ENCODE data around the gene STIM1.
"Not testable (repeated sequence)": the region's sequence is repeated elsewhere in the genome, so short reads cannot be mapped to it uniquely, and the experiment has no call there.

The STIM1 gene

GRCh38 chr11:3989276-3989920, 133.9 kb downstream of the STIM1 start:
- DNase-seq: no peak

DNA sequence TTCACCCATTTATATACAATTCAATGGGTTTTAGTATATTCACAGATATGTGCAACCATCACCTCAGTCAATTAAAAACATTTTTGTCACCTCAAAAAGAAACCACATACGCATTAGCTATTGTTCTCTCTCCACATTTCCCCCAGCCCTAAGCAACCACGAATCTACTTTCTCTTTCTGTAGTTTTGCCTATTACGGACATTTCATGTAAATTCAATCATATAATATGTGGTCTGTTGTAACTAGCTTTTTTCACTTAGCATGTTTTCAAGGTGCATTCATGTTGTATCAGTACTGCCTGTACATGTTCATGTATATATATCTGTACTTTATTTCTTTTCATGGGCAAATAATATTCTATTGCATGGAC, 134.4 kb downstream of the STIM1 start:
- peak; percentile 52 for DNase-seq

DNA sequence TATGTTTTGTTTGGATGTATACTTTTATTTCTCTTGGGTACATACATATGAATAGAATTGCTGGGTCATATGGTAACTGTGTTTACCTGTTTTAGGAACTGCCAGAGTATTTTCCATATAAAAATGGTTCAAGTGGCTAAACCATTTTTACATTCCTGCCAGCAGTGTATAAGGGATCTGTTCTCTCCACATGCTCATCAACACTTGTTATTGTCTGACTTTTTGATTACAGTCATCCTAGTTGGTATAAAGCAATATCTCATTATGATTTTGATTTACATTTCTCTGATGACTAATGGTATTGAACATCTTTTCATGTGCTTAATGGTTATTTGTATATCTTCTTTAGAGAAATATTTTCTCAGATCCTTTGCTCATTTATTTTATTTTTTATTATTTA, 134.9 kb downstream of the STIM1 start:
- no peak for DNase-seq

DNA sequence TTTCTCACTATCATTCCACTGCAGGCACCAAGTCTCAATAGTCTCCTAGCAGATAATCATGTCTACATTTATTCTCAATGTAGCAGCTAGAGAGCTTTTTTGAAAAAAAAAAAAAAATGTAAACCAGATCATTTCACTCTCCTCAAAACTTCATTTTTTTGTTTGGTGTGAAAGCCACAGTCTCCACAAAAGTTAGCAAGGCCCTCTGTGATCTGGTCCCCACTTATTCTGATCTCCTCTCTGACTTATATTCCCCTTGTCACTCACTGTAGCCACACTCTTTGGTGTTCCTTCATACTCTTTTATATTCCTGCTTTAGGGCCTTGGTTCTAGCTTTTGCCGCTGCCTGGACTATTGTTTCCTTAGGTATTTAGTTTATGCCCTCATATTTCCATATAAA, 137.5 kb downstream of the STIM1 start:
- DNase-seq: no peak

- no peak for DNase-seq
Observed at GRCh38 chr11:3994030-3994640, 138.7 kb downstream of the STIM1 start.

DNA sequence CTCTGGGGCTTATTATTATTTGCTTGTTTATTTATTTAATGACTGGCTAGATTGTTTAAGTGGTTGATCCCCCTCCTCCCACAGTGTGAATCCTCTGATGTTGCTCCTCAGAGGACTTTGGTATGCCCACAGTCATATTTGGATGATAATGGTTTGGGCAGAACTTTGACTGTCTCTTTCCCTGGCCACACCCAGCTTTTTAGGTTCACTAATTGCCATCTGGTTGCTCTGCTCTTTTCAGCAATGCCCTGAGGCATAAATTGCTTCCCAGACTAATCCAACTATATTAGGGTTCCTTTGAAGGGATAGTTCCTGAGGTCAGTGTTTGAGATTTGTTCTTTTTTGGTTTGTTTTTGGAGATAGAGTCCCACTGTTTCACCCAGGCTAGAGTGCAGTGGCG, 139.8 kb downstream of the STIM1 start:
- DNase-seq: no peak

DNA sequence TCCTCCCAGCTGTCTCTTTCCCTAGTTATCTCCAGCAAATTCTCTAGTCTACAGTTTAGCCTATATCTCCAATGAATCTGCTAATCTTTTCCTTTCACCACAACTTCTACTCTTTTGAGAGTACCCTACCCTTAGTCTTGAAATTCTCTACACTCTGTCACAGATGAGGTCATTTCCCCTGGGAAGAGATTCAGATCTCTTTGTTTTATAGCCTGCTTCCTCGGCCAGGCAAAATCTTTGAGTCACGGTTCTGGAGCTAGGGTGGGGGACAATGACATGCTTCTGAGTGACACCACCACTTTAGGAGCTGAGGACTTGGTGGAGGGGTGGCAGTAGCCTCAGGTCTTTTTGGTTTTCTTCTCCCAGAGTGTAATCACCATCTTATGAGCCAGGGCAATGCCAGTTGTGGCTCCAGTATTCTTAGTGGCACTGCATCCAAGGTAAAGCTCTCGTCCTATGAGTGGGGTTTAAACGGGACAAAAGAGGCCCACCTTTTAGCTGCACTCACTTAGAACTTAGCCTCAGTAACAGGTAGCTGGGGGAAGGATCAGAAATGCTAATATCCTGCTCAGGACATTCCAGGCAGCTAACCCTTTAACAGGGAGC, 140.6 kb downstream of the STIM1 start:
- no peak for DNase-seq

DNA sequence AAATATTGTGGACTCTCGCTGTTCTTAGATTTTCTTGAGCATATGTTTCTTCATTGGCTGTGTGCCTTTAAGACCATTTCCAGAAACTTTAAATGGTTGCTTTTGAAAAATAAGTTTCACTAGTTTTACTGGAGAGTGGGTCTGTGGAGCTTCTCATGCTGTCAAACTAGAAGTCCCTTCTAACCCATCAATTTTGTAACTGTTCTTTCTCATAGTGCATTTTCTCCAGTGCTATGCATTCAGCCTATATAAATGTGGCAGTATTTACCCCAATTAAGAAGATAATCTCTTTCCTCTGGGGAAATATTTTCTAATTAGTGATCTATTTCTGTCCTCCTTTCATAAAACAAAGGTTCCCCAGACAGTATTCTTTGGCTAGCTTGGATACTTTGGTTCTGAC, 141.2 kb downstream of the STIM1 start:
- no peak for DNase-seq

- not testable (repeated sequence) for DNase-seq
Observed at GRCh38 chr11:4004753-4005152, 149.3 kb downstream of the STIM1 start.

DNA sequence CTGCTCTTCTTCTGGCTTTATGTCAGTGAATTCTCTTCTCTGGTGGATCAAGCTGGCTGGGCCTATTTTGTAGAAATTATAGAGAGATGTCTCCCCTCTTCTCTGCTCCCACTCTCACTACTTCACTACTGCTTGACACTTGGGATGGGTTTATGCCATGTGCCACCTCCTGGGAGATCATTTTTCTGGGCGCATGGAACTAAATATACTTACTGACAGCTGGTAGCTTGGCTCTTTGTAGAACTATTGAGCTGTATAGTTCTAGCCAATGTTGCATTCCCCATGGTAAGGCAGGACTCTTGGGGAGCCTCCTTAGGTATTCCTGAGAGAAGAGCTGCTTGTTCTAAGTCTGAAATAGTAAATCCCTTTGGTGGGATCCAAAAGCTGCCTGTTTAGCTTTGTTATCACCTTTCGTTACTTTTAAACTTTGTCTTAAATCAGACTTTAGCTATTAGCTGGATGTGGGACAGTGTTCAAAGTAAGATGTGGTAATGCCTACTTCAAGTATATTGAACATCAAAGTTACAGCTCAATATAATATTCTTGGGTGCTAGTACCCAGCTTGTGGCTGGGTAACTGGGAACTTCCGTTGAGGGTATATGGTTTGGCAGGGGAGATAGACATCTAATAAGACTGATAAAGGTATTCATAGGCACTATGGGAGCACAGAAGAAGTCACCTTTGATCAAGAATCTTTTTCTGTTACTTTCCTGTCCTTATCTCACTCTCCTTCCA, 151.6 kb downstream of the STIM1 start:
- peak; percentile 22 for DNase-seq

GRCh38 chr11:4008116-4008515, 152.7 kb downstream of the STIM1 start:
- no peak for DNase-seq

GRCh38 chr11:4016602-4017001, 161.1 kb downstream of the STIM1 start:
- not testable (repeated sequence) for DNase-seq

- no peak for DNase-seq
Observed at GRCh38 chr11:4017129-4017528, 161.7 kb downstream of the STIM1 start.

GRCh38 chr11:4018641-4019040, 163.2 kb downstream of the STIM1 start:
- no peak for DNase-seq

DNA sequence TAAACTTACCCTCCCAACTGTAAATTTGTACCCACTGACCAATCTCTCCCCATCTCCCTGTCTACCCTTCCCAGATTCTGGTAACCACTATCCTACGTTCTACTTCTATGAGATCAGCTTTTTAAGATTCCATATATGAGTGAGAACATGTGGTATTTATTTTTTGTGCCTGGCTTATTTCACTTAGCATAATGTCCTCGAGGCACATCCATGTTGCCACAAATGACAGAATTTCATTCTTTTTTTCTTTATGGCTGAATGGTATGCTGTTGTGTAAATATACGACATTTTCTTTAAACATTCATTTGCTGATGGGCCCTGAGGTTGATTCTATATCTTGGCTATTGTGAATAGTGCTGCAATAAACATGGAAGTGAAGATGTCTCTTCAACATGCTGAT, 164.4 kb downstream of the STIM1 start:
- DNase-seq: no peak

- no peak for DNase-seq
Observed at GRCh38 chr11:4022669-4023068, 167.2 kb downstream of the STIM1 start.

- no peak for DNase-seq
Observed at GRCh38 chr11:4025248-4025966, 169.9 kb downstream of the STIM1 start.

- no peak for DNase-seq
Observed at GRCh38 chr11:4025967-4026324, 170.5 kb downstream of the STIM1 start.

GRCh38 chr11:4026389-4026788, 170.9 kb downstream of the STIM1 start:
- DNase-seq: no peak

GRCh38 chr11:4027746-4028145, 172.3 kb downstream of the STIM1 start:
- no peak for DNase-seq

DNA sequence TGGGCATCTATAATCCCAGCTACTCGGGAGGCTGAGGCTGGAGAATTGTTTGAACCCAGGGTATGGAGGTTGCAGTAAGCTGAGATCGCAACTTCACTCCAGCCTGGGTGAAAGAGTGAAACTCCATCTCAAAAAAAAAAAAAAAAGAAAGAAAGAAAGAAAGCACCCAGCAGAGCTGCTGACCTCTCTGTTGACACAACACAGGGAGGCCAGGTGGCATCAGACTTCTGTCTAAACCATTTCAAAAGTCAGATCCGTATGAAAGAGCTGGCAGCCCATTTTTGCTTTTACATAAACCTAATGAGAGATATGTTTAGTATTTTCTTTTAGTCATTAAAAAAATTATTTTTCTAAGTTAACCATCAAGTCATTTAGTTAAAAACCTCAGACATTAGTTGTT, 174.7 kb downstream of the STIM1 start:
- DNase-seq: no peak

DNA sequence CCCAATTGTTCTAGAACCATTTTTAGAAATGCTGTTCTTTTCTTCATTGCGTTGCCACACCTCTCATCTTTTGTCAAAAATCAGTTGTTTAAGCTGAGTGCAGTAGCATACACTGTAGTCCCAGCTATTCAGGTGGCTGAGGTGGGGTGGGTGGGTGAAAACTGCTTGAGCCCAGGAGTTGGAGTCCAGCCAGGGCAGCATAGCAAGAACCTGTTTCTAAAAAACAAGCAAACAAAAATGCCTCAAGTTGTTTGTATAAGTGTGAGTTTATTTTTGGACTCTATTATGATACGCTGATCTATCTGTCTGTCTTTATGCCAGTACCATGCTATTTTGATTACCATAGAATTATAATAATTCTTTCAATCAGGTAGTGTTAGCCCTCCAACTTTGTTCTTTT, 176.6 kb downstream of the STIM1 start:
- DNase-seq: no peak

DNA sequence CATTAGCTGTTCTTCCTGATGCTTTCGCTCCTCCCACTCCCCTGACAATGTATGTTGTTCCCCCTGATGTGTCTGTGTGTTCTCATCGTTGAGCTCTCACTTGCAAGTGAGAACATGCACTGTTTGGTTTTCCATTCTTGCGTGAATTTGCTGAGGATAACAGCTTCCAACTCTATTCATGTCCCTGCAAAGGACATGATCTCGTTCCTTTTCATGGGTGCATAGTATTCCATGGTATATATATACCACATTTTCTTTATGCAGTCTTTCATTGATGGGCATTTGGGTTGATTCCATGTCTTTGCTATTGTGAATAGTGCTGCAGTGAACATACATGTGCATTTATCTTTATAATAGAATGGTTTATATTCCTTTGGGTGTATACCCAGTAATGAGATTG, 180.5 kb downstream of the STIM1 start:
- no peak for DNase-seq
